Sigmoid colon (tissue), 4 donors: ENCODE data around the gene CASP7.

ENCODE experiments used
- CTCF ChIP-seq, 4 experiments: fragments of 450-650 bp in 3 of 4; fragments of 200-600 bp in 1 of 4; IDR thresholded peaks; one replicate each; pipeline ENCODE4 v1.5.1; 2016 to 2019; ENCODE audit warnings: antibody characterized with exemption in 4 of 4, mild to moderate bottlenecking in 3 of 4, moderate library complexity in 2 of 4
- POLR2A ChIP-seq, 2 donors: fragments of 450-650 bp; IDR thresholded peaks; one replicate each; pipeline ENCODE4 v1.6.1; 2016; ENCODE audit warnings: antibody characterized with exemption in 2 of 2, mild to moderate bottlenecking in 2 of 2, moderate library complexity in 2 of 2
- POLR2AphosphoS5 ChIP-seq, 4 donors: sonication (generic); formaldehyde crosslinking; IDR thresholded peaks; one replicate each; pipeline ENCODE4 v1.6.1; 2017; ENCODE audit warnings: antibody characterized with exemption in 4 of 4

GRCh38 chr10:113641702-113642101, 38.0 kb upstream of the CASP7 start:
- TF ChIP-seq POLR2A (IDR thresholded peaks at IDR 0.05) = no peak
- TF ChIP-seq POLR2AphosphoS5 (IDR thresholded peaks at IDR 0.05) = no peak
- no peak for TF ChIP-seq CTCF (IDR thresholded peaks at IDR 0.05)
